ENCODE data around the gene SIAH2.

Gene SIAH2

GRCh38 chr3:150746791-150747590 is 16.0 kb downstream of the SIAH2 start:
- no peak for DNase-seq (ENCODE audit: low read depth)
- TF ChIP-seq CTCF (IDR thresholded peaks at IDR 0.05; ENCODE audit: low read depth, low read length, missing control alignments), result no peak
- H3K4me3 ChIP-seq (ENCODE audit: low read depth, low read length), result no peak overlapping the region
- in situ Hi-C loops (cut with HindIII; ENCODE audit: low sequenced_read_pairs), result no loop called here

- TF ChIP-seq CTCF (IDR thresholded peaks at IDR 0.05; ENCODE audit: low read depth, low read length, missing control alignments), result no peak
- in situ Hi-C loops (cut with HindIII; ENCODE audit: low sequenced_read_pairs), result no loop called here
- no peak for DNase-seq (ENCODE audit: low read depth)
- no peak overlapping the region for H3K4me3 ChIP-seq (ENCODE audit: low read depth, low read length)
These were observed 17.1 kb downstream of the SIAH2 start for GRCh38 chr3:150745832-150746231.

- H3K4me3 ChIP-seq (ENCODE audit: low read depth, low read length), result no peak overlapping the region
- in situ Hi-C loops (cut with HindIII; ENCODE audit: low sequenced_read_pairs), result no loop called here
- DNase-seq (ENCODE audit: low read depth), result no peak
- no peak for TF ChIP-seq CTCF (IDR thresholded peaks at IDR 0.05; ENCODE audit: low read depth, low read length, missing control alignments)
These were observed 18.1 kb downstream of the SIAH2 start for GRCh38 chr3:150744919-150745211.

GRCh38 chr3:150744041-150744918 is 18.7 kb downstream of the SIAH2 start:
- no peak overlapping the region for H3K4me3 ChIP-seq (ENCODE audit: low read depth, low read length)
- DNase-seq (ENCODE audit: low read depth), result no peak
- no peak for TF ChIP-seq CTCF (IDR thresholded peaks at IDR 0.05; ENCODE audit: low read depth, low read length, missing control alignments)
- in situ Hi-C loops (cut with HindIII; ENCODE audit: low sequenced_read_pairs), result no loop called here

- in situ Hi-C loops (cut with HindIII; ENCODE audit: low sequenced_read_pairs), result no loop called here
- no peak for DNase-seq (ENCODE audit: low read depth)
- TF ChIP-seq CTCF (IDR thresholded peaks at IDR 0.05; ENCODE audit: low read depth, low read length, missing control alignments), result no peak
- H3K4me3 ChIP-seq (ENCODE audit: low read depth, low read length), result no peak overlapping the region
These were observed 19.5 kb downstream of the SIAH2 start for GRCh38 chr3:150743508-150743907.

- in situ Hi-C loops (cut with HindIII; ENCODE audit: low sequenced_read_pairs), result no loop called here
- TF ChIP-seq CTCF (IDR thresholded peaks at IDR 0.05; ENCODE audit: low read depth, low read length, missing control alignments), result no peak
- DNase-seq (ENCODE audit: low read depth), result no peak
- no peak overlapping the region for H3K4me3 ChIP-seq (ENCODE audit: low read depth, low read length)
These were observed 20.3 kb downstream of the SIAH2 start for GRCh38 chr3:150742679-150743078.
